Measurements from ENCODE around the gene CDON. TPM values are rescaled to one million over a fixed set of nuclear protein-coding genes. Genes with fewer than 3 reads are reported as not detected.

The CDON gene
- total and polyA plus RNA-seq, 2 donors (not counting 3 experiments of a cell fraction or from before 2014, with no cell fraction given), result 1.6 to 3.8 TPM

- Histone ChIP-seq H3K79me2 (ENCODE audit: control insufficient read depth, insufficient read depth, low read length) (no peaks in the 10 kb centered on the region), H3K4me3 (replicated peaks in 1 of 3; ENCODE audit: insufficient read depth in 1 of 3, low read depth in 1 of 3, low read length in 3 of 3) (no peak overlapping the region), H3K4me1 (ENCODE audit: control insufficient read depth, extremely low read depth, insufficient read depth, low read length) (no peaks in the 10 kb centered on the region), H3K27me3 (ENCODE audit: control insufficient read depth in 2 of 2, insufficient read depth in 2 of 2, low read length in 2 of 2) (no peaks in the 10 kb centered on the region), H3K9ac (replicated peaks; ENCODE audit: extremely low read depth, insufficient read depth, low read length) (no peak overlapping the region), H3K36me3 (ENCODE audit: control insufficient read depth in 2 of 2, extremely low read depth in 1 of 2, insufficient read depth in 2 of 2, low read length in 2 of 2) (no peaks in the 10 kb centered on the region), H3K9me1 (replicated peaks; ENCODE audit: control insufficient read depth, extremely low read depth, insufficient read depth, low read length) (no peaks in the 10 kb centered on the region), H3K4me2 (ENCODE audit: insufficient read depth, low read length) (no peak overlapping the region), H3K27ac (ENCODE audit: insufficient read depth, low read depth, low read length) (no peak overlapping the region), H4K20me1 (replicated peaks; ENCODE audit: control insufficient read depth, extremely low read depth, insufficient read depth, low read length) (no peaks in the 10 kb centered on the region), H3K9me3 (replicated peaks; ENCODE audit: control insufficient read depth, insufficient read depth, low read length) (no peaks in the 10 kb centered on the region), H2AFZ (ENCODE audit: low read depth, low read length) (no peak overlapping the region)
- no TSS peak for BruUV-seq (replicated peaks)
- ChIA-PET POLR2A (no interaction called here), CTCF (interaction anchor here (1.2 kb wide), 1 partner anchor 17 kb away, joined by 5 read pairs; no protein-coding TSS in a partner anchor)
- TF ChIP-seq FOS (IDR thresholded peaks at IDR 0.05; ENCODE audit: borderline replicate concordance, insufficient read depth, low read length) (no peak), MAX (IDR thresholded peaks at IDR 0.05; ENCODE audit: insufficient read depth, insufficient read length) (no peak), POLR2A (IDR thresholded peaks at IDR 0.05; ENCODE audit: low read depth, low read length) (no peak), EZH2 (IDR thresholded peaks at IDR 0.05; ENCODE audit: borderline replicate concordance, low read depth, low read length, severe bottlenecking) (no peak), CTCF (IDR thresholded peaks at IDR 0.05; ENCODE audit: extremely low read depth in 1 of 2, insufficient read depth in 1 of 2, low read depth in 1 of 2, low read length in 2 of 2) (no peak)
- intact Hi-C loops (cut with micrococcal nuclease) (no loop called here), dilution Hi-C loops (cut with MboI; ENCODE audit: extremely low pct_ligation_motif_present, low sequenced_read_pairs) (no loop called here)
- no peak for FAIRE-seq
- DNase-seq (ENCODE audit: low read depth, low spot score), result no peak
These were observed 103.7 kb downstream of the CDON start for GRCh38 chr11:125958872-125959400.
